ENCODE results near the gene DIS3L2.

Gene DIS3L2

DNA sequence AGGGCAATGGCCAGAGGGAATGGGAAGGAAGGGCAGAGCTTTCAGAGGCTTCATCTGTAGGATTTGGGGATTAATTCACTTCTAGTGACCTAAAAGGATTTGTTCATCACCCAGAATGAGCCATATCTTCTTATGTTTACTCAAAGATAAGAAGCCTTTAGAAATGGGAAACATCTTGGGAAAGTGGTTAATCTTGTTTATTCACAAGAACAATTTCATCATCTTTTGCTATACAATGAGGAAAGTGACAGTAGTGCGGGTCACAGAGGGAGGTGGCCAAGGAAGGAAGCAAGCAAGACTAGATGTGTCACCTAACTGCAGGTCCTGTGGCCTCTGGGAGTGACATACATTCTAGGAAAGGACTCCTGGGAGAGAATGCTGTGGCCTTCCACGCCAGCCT, 276.6 kb downstream of the DIS3L2 start:
- no peak for DNase-seq

GRCh38 chr2:232238596-232238995, 277.1 kb downstream of the DIS3L2 start:
- no peak for DNase-seq

DNA sequence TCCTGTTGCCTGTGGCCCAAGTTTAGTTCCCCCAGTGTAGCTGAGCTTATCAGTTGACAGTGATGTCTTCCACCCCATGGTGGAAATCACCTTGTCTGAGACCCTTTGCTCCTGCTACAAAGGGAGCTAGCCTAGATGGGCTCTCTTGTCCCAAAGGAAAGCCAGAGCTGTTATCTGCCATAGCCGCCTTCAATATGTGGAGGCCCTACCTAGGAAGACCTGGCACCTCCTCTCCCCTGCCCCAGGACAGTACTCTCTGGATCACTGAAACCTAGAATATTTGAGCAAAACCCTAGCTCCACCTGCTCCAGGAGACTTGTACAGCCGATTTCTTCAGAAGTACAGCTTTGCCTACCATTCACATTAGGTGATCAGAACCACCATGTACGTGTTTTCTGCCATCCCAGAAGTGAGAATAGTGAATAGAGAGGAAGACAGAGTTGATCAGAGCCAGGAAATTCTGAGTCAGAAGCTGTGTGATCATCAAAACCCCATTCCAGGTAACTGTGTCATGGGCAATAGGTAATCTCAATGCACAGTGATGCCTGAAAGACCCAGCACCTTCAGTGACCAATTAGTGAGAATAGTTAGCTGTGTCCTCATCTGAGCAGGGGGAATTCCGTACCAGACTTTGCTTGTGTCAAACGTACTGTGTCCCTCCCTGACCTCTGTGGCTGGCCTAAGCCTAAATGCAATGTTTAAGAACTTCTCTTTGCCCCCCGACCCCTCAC, 278.6 kb downstream of the DIS3L2 start:
- no peak for DNase-seq

- DNase-seq = no peak
These were observed 279.4 kb downstream of the DIS3L2 start for GRCh38 chr2:232240906-232241305.

GRCh38 chr2:232242316-232242715, 280.8 kb downstream of the DIS3L2 start:
- no peak for DNase-seq

DNA sequence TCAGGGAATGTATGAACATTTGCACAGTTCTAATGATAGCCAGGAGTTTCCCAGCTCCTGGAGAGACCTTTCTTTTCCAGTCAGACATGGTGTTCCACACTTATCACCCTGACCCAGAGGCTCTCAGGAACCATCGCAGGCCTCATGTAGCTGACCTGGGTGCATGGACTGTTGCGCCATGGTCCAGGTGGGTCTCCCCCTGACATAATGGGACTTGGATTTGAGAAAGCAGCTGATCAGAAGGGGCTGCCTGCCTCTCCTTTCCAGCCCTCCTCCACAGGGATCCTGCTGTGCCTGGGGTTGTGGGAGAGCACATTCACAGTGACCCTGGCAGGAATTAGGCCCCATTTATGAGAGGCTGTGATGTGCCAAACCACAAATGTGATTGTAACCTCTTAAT, 283.6 kb downstream of the DIS3L2 start:
- no peak for DNase-seq

GRCh38 chr2:232246245-232246644, 284.7 kb downstream of the DIS3L2 start:
- no peak for DNase-seq

GRCh38 chr2:232249096-232249495, 287.6 kb downstream of the DIS3L2 start:
- DNase-seq = no peak

DNA sequence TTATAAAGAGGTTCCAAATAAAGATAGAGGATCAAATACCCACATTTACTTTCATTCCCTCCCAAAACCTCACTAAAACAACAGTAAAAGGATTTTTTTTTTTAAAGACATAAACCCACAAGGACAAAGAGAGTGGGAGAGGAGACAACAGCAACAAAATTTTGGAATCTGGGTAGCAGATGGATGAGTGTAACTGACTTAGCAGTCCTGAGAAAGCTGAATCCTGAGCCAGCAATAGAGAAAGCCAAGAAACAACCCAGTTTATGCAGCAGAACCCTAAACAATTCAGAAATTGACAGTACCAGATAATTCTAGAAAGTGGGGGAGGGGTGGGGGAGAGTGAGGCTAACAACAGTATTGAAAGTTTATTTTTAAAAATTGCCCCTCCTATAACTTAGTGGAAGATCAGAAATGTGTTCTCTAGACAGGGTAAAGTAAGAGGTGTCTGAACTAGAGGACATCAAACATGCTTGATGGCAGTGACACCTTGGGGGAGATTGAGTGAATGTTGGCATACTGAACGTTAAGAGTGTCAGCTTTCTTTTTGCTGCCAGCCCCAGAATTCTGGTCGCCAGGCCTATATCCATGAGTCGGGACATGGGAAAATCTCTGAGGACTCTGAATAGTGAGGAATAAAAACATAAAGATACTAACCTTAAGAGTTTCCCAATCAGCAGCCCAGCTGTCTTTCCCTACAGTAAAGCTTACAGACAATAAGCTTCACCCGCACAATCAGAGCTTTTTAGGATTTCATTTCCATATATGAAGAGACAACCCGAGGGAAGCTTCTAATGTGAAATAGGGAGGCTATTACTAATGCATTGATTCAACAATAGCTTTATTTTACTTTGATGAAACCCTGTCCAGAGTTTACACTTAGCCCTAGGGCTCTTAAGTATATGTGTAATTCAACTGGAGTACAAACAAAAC, 289.0 kb downstream of the DIS3L2 start:
- no peak for DNase-seq

GRCh38 chr2:232255033-232255432, 293.5 kb downstream of the DIS3L2 start:
- no peak for DNase-seq

DNA sequence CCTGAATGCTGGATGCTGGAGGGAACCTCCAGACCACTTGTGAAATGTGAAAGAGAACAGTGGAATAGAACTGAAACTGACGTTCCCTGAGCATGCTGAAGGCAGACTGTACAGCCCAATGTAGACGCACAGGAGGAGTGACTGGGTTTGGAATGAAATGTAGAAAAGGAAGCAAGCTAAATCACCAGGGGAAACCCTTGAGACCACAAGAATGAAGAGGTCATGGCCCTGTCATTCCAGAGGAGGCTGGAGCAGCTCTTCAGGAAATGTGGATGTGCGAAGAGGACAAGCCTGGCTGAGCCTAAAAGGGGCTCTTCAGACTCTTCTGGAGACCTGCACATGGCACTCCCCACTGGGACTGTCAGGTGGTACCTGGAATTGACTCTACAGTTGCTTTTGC, 298.6 kb downstream of the DIS3L2 start:
- no peak for DNase-seq

DNA sequence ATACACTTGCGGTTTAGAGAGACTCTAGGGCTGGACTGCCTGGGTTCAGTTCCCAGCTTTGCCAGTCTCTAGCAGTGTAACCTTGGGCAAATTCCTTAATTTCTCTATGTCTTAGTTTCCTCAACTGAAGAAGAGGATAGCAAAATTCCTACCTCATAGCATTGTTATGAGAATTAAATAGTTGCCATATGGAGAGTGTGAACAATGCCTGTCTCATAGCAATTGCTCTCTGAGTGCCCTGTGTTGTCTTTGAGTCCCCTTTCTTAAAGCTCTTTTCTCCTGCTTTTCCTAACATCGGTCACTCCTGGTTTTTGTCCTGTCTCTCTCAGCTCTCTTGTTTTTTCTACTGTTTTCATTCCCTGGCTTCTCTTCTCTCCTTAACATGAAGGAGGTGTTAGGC, 300.3 kb downstream of the DIS3L2 start:
- DNase-seq = no peak

DNA sequence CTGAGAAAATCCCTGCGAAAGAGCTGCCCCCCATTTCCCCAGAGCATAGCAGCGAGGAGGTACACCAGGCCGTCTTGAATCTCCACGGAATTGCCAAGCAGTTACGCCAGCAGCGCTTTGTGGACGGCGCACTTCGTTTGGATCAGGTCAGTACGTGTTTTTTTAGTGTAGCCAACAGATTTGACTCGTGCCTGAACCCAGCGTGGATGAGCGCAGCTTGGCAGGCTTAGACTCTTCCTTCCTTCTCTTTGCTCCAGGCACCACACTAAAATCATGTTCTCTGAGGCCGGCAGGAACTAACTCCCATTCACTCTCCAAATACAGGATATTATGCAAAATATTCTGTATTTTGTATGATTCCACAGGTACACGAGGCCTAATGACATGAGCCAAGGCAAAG, 301.8 kb downstream of the DIS3L2 start:
- no peak for DNase-seq

DNA sequence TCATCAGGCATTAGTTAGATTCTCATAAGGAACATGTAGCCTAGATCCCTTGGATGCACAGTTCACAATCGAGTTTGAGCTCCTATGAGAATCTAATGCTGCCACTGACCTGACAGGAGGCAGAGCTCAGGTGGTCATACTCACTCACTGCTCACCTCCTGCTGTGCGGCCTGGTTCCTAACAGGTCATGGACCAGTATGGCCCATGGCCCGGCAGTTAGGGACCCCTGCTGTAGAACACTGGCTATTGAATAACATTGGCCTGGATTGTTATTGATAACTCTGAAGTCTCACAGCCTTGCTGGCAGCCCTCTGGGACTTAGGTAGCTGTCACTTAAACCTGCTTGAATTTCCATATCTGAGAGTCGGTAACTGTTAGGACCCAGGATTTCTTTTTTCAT, 302.6 kb downstream of the DIS3L2 start:
- DNase-seq = no peak

DNA sequence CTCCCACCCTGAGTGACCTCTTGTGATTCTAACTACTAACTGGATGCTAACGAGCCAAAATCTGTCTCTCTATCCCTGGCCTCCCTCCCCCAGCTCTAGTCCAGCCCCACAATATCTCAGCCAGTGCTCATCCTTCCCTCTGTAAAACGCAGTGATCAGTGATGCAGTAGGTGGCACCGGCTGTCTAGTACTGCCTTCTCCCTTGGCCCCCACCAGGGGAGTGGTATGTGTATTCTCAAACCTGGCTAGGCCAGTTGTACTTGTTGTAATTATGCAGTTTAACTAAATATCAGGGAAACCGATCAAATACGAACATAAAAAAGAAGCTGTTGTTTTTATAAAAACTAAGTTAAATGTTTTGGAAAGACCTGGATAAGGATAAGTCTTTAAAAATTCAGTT, 303.8 kb downstream of the DIS3L2 start:
- DNase-seq = no peak

DNA sequence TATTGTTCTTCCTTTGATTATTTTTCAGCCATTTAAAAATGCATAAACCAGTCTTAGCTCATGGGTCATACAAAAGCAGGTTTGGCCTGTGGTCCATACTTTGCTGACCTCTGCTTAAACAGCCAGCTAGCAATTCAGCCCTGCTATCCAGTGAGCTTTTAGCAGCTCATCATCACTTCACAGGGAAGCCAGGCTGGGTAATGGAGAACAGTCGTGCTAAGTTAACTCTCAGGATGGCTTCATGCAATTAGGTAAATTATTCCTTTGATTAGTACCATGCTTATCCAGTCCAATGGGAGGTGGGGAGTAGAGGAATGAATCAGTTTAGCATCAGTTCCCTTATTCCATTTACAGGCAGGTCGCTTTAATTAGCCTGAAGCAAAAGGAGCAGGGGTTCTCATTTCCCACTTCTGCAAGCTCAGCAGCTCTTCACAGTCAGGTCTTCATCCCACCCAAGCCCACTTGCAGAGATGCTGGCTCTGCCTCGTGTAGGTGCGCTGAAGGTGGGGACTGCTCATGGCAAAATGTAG, 307.2 kb downstream of the DIS3L2 start:
- no peak for DNase-seq

- no peak for DNase-seq
These were observed 308.4 kb downstream of the DIS3L2 start for GRCh38 chr2:232269867-232270266.

- no peak for DNase-seq
These were observed 312.6 kb downstream of the DIS3L2 start for GRCh38 chr2:232273903-232274643.

GRCh38 chr2:232275670-232276069, 314.2 kb downstream of the DIS3L2 start:
- no peak for DNase-seq

GRCh38 chr2:232276084-232276732, 314.7 kb downstream of the DIS3L2 start:
- no peak for DNase-seq

- DNase-seq = no peak
These were observed 315.3 kb downstream of the DIS3L2 start for GRCh38 chr2:232276733-232277313.

- DNase-seq = no peak
These were observed 317.0 kb downstream of the DIS3L2 start for GRCh38 chr2:232278534-232278933.
